Neural cell (in vitro differentiated cells): ENCODE measurements around the gene NUP155. TPM values are rescaled to one million over a fixed set of nuclear protein-coding genes. Genes with fewer than 3 reads are reported as not detected.

Source experiments
- H2AFZ ChIP-seq: fragments of 200-600, 300-800 bp; sonication (generic), shearing (Covaris generic); 2 replicates; pipeline ENCODE4 v1.6.0; 2014; ENCODE audit warnings: low read depth, mild to moderate bottlenecking, antibody characterized with exemption, low read length, moderate library complexity
- H3F3A ChIP-seq: fragments of 200-600 bp; shearing (Covaris generic); 2 replicates; pipeline ENCODE4 v1.6.1; 2016; ENCODE audit warnings: mild to moderate bottlenecking, moderate library complexity, mixed read lengths, antibody characterized with exemption, low read length; ENCODE audit not compliant: insufficient read depth, poor library complexity, severe bottlenecking
- H3K27ac ChIP-seq: fragments of 200-600, 300-800 bp; sonication (generic), shearing (Covaris generic); 2 replicates; pipeline ENCODE4 v1.5.1; 2014; ENCODE audit warnings: mild to moderate bottlenecking, low read length, moderate library complexity
- H3K27me3 ChIP-seq: fragments of 300-800, 200-600 bp; sonication (generic), shearing (Covaris generic); 2 replicates; pipeline ENCODE4 v1.6.0; 2014; ENCODE audit warnings: mild to moderate bottlenecking, low read depth, low read length, moderate library complexity; ENCODE audit not compliant: insufficient read depth
- H3K36me3 ChIP-seq: fragments of 300-800, 200-600 bp; sonication (generic), shearing (Covaris generic); 2 replicates; pipeline ENCODE4 v1.5.1; 2014; ENCODE audit warnings: mild to moderate bottlenecking, antibody characterized with exemption, low read length, moderate library complexity; ENCODE audit not compliant: insufficient read depth
- H3K4me2 ChIP-seq: fragments of 300-800, 200-600 bp; sonication (generic), shearing (Covaris generic); 2 replicates; pipeline ENCODE4 v1.6.0; 2014; ENCODE audit warnings: mild to moderate bottlenecking, low read length
- H3K4me3 ChIP-seq: fragments of 300-800, 200-600 bp; sonication (generic), shearing (Covaris generic); 2 replicates; pipeline ENCODE4 v1.5.1; 2014; ENCODE audit warnings: mild to moderate bottlenecking, low read length, moderate library complexity
- H3K79me2 ChIP-seq: fragments of 200-600 bp; shearing (Covaris generic); replicated peaks from 2 replicates; pipeline ENCODE4 v1.6.0; 2014; ENCODE audit warnings: mild to moderate bottlenecking, low read length, moderate library complexity; ENCODE audit not compliant: insufficient read depth
- H3K9ac ChIP-seq: fragments of 300-800, 200-600 bp; sonication (generic), shearing (Covaris generic); 2 replicates; pipeline ENCODE4 v1.6.1; 2016; ENCODE audit warnings: mild to moderate bottlenecking, low read length, mixed read lengths
- H3K9me2 ChIP-seq: fragments of 200-600 bp; shearing (Covaris generic); 2 replicates; pipeline ENCODE4 v1.6.1; 2016; ENCODE audit warnings: mild to moderate bottlenecking, low read length, mixed read lengths; ENCODE audit not compliant: insufficient read depth
- H3K9me3 ChIP-seq: fragments of 200-600, 300-800 bp; sonication (generic), shearing (Covaris generic); 2 replicates; pipeline ENCODE4 v1.6.1; 2016; ENCODE audit warnings: mild to moderate bottlenecking, mixed run types, low read length, moderate library complexity, mixed read lengths
- H4K20me1 ChIP-seq: fragments of 200-600 bp; shearing (Covaris generic); 2 replicates; pipeline ENCODE4 v1.6.1; 2016; ENCODE audit warnings: mild to moderate bottlenecking, mixed run types; ENCODE audit not compliant: insufficient read depth
- CTCF ChIP-seq: fragments of 450-650 bp; IDR thresholded peaks from 2 replicates; pipeline ENCODE4 v1.5.1; 2014; ENCODE audit warnings: antibody characterized with exemption, mild to moderate bottlenecking, moderate library complexity; ENCODE audit not compliant: poor library complexity, severe bottlenecking
- EP300 ChIP-seq: fragments of 450-650 bp; conservative IDR thresholded peaks from 2 replicates; pipeline ENCODE4 v1.6.1; 2014; ENCODE audit warnings: antibody characterized with exemption, mild to moderate bottlenecking, moderate library complexity; ENCODE audit not compliant: poor library complexity, severe bottlenecking
- EZH2 ChIP-seq: fragments of 200-600, 300-800 bp; shearing (Covaris generic), sonication (generic); IDR thresholded peaks from 2 replicates; pipeline ENCODE4 v1.6.1; 2014; ENCODE audit warnings: antibody characterized with exemption, low read length, borderline replicate concordance, mild to moderate bottlenecking; ENCODE audit not compliant: insufficient read depth, poor library complexity, severe bottlenecking
- MXI1 ChIP-seq: fragments of 450-650 bp; conservative IDR thresholded peaks from 2 replicates; pipeline ENCODE4 v1.6.1; 2014; ENCODE audit warnings: antibody characterized with exemption, mild to moderate bottlenecking; ENCODE audit not compliant: poor library complexity, severe bottlenecking
- POLR2AphosphoS5 ChIP-seq: IDR thresholded peaks from 2 replicates; pipeline ENCODE4 v1.6.1; 2012
- RAD21 ChIP-seq: fragments of 450-650 bp; conservative IDR thresholded peaks from 2 replicates; pipeline ENCODE4 v1.6.1; 2014; ENCODE audit warnings: antibody characterized with exemption, mild to moderate bottlenecking, moderate library complexity
- SMC3 ChIP-seq: fragments of 450-650 bp; conservative IDR thresholded peaks from 2 replicates; pipeline ENCODE4 v1.6.1; 2014; ENCODE audit warnings: antibody characterized with exemption, mild to moderate bottlenecking, moderate library complexity; ENCODE audit not compliant: poor library complexity
- TAF1 ChIP-seq: IDR thresholded peaks from 2 replicates; pipeline ENCODE4 v1.6.1; 2012; ENCODE audit warnings: low read depth
- polyA plus RNA-seq: library from polyadenylated mRNA; depleted of rRNA; stranded (reverse); fragments of >200 nt; gene quantifications from 2 replicates; pipeline ENCODE4 v1.2.3, GENCODE V29; 2014
- TF ChIP-seq, protein P1 (sequence below): IDR thresholded peaks from 2 replicates; pipeline ENCODE4 v1.6.1; 2012; ENCODE audit warnings: borderline replicate concordance

Gene NUP155
- polyA plus RNA-seq, 1 donor from 2014 or later = 15.9 TPM

DNA sequence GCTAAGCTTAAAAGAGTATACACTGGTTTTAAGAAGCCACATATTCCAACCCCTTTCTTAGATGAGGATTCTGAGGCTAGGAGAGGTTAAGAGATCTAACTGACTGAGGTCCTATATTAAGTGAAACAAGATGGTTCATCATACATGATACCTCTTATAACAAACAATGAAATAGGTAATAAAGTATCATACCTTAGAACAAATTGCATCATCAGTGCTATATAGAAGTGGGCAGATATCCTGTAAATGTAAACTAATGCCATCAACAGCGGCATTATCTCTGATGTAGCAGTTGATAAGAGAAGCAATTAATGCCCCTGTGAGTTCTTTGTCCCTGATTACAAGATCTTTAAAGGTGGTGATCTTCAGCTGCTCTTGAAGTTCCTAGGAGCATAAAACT, 60.5 kb downstream of the NUP155 start:
- TF ChIP-seq RAD21 = no peak
- no peak for TF ChIP-seq POLR2AphosphoS5
- TF ChIP-seq SMC3 = no peak
- TF ChIP-seq, protein P1, sequence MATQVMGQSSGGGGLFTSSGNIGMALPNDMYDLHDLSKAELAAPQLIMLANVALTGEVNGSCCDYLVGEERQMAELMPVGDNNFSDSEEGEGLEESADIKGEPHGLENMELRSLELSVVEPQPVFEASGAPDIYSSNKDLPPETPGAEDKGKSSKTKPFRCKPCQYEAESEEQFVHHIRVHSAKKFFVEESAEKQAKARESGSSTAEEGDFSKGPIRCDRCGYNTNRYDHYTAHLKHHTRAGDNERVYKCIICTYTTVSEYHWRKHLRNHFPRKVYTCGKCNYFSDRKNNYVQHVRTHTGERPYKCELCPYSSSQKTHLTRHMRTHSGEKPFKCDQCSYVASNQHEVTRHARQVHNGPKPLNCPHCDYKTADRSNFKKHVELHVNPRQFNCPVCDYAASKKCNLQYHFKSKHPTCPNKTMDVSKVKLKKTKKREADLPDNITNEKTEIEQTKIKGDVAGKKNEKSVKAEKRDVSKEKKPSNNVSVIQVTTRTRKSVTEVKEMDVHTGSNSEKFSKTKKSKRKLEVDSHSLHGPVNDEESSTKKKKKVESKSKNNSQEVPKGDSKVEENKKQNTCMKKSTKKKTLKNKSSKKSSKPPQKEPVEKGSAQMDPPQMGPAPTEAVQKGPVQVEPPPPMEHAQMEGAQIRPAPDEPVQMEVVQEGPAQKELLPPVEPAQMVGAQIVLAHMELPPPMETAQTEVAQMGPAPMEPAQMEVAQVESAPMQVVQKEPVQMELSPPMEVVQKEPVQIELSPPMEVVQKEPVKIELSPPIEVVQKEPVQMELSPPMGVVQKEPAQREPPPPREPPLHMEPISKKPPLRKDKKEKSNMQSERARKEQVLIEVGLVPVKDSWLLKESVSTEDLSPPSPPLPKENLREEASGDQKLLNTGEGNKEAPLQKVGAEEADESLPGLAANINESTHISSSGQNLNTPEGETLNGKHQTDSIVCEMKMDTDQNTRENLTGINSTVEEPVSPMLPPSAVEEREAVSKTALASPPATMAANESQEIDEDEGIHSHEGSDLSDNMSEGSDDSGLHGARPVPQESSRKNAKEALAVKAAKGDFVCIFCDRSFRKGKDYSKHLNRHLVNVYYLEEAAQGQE = no peak
- TF ChIP-seq EP300 = no peak
- TF ChIP-seq EZH2 = no peak
- no peak for TF ChIP-seq MXI1
- TF ChIP-seq CTCF = no peak
- no peak for TF ChIP-seq TAF1
- Histone ChIP-seq H3K9ac (no peak overlapping the region), H4K20me1 (no peaks in the 10 kb centered on the region), H3K27ac (no peak overlapping the region), H3F3A (no peaks in the 10 kb centered on the region), H2AFZ (no peak overlapping the region), H3K9me2 (no peaks in the 10 kb centered on the region), H3K4me2 (no peak overlapping the region), H3K79me2 (no peaks in the 10 kb centered on the region), H3K27me3 (no peaks in the 10 kb centered on the region), H3K36me3 (no peaks in the 10 kb centered on the region), H3K9me3 (no peaks in the 10 kb centered on the region), H3K4me3 (no peak overlapping the region)

DNA sequence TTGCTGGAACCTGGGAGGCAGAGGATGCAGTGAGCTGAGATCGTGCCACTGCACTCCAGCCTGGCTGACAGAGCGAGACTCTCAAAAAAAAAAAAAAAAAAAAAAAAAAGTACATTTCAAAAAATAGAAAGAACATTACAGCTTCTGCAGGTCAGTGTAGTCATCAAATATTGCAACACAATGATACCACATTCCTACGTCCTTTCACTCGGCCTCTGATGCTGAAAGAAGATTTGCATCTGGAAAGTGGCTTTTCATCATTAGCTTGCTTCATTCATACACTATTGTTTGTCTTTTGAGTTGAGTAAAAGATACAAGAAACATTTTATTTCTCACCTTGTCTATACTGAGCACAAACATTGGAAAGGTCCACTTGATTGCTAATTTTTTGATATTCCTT, 62.1 kb downstream of the NUP155 start:
- Histone ChIP-seq H3K4me3 (no peak overlapping the region), H3K27ac (no peak overlapping the region), H3K9me2 (no peaks in the 10 kb centered on the region), H3K36me3 (no peaks in the 10 kb centered on the region), H2AFZ (no peak overlapping the region), H4K20me1 (no peaks in the 10 kb centered on the region), H3K27me3 (no peaks in the 10 kb centered on the region), H3K9me3 (no peaks in the 10 kb centered on the region), H3K9ac (no peak overlapping the region), H3F3A (no peaks in the 10 kb centered on the region), H3K79me2 (no peaks in the 10 kb centered on the region), H3K4me2 (no peak overlapping the region)
- TF ChIP-seq POLR2AphosphoS5 (no peak), CTCF (no peak), EP300 (no peak), SMC3 (no peak), MXI1 (no peak), RAD21 (no peak), EZH2 (no peak), TAF1 (no peak)
- TF ChIP-seq, protein P1 = no peak
